ENCODE results near the gene TMEM167B.

The TMEM167B gene

DNA sequence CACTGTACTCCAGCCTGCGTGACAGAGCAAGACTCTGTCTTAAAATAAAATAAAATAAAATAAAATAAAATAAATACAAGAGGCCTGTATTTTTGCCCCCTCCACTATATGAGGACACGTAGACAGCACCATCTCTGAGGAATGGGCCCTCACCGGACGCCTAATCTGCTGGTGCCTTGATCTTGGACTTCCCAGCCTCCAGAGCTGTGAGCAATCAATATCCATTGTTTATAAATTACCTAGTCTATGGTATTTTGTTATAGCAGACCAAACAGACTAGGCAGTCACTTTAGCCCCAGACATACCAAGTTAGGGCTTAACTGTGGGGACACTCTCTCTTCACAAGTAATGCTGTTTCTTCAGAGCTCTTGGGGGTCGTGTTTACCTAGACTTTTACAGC, 29.8 kb downstream of the TMEM167B start:
- no peak overlapping the region for H3K4me3 ChIP-seq (ENCODE audit: low read depth, low read length)

DNA sequence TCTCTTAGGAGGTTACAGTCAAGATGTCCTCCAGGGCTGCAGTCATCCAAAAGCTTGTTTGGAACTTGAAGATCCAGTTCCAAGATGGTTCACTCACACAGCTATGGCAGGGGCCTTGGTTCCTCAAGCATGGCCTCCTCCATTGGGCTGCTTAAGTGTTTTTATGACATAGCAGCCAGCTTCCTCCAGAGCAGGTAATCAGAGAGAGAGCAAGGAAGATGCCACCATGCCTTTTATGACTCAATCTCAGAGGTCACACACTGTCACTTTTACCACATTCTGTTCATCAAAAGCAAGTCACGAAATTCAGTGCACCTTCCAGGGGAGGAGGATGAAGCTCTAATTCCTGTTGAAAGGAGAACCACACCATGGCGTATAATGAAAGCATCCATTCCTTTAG, 40.5 kb downstream of the TMEM167B start:
- H3K4me3 ChIP-seq (ENCODE audit: low read depth, low read length), result no peak overlapping the region
- TF ChIP-seq, protein P1, sequence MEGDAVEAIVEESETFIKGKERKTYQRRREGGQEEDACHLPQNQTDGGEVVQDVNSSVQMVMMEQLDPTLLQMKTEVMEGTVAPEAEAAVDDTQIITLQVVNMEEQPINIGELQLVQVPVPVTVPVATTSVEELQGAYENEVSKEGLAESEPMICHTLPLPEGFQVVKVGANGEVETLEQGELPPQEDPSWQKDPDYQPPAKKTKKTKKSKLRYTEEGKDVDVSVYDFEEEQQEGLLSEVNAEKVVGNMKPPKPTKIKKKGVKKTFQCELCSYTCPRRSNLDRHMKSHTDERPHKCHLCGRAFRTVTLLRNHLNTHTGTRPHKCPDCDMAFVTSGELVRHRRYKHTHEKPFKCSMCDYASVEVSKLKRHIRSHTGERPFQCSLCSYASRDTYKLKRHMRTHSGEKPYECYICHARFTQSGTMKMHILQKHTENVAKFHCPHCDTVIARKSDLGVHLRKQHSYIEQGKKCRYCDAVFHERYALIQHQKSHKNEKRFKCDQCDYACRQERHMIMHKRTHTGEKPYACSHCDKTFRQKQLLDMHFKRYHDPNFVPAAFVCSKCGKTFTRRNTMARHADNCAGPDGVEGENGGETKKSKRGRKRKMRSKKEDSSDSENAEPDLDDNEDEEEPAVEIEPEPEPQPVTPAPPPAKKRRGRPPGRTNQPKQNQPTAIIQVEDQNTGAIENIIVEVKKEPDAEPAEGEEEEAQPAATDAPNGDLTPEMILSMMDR (IDR thresholded peaks at IDR 0.05; ENCODE audit: low read depth, low read length, missing control alignments), result no peak
- no peak for DNase-seq (ENCODE audit: low read depth)

More for the DNA sequence above, 29.8 kb downstream of the TMEM167B start:
- TF ChIP-seq, protein P1 (IDR thresholded peaks at IDR 0.05; ENCODE audit: low read depth, low read length, missing control alignments), result no peak
- no peak for DNase-seq (ENCODE audit: low read depth)

GRCh38 chr1:109131800-109132199, 41.2 kb downstream of the TMEM167B start:
- TF ChIP-seq, protein P1 (IDR thresholded peaks at IDR 0.05; ENCODE audit: low read depth, low read length, missing control alignments), result no peak
- DNase-seq (ENCODE audit: low read depth), result no peak
- no peak overlapping the region for H3K4me3 ChIP-seq (ENCODE audit: low read depth, low read length)

DNA sequence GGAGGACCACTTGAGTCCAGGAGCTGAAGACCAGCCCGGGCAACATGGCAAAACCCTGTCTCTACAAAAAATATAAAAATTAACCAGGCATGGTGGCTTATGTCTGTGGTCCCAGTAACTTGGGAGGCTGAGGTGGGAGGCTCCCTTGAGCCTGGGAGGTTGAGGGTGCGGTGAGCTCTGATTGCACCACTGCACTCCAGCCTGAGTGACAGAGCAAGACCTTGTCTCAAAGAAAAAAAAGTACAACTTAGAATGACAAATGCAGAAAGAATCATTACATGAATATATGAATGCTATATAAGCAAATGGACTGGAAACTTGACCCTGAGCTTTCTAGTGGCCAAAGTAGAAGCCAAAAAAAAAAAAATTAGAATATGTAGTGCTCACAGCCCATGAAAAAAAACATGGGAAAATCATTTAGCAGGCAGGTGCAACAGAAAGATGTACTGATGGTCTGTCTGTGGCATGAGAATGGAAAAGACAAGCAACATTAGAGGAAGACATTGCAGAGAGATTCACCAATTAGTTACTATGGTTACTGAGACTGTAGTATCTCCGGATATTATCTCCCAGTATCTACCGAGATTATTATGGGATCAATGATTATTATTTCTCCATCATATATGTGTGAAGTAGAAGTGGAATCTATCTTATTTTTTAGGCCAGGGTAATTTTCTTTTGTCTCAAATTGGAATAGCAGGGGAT, 42.6 kb downstream of the TMEM167B start:
- no peak overlapping the region for H3K4me3 ChIP-seq (ENCODE audit: low read depth, low read length)
- no peak for DNase-seq (ENCODE audit: low read depth)
- TF ChIP-seq, protein P1 (IDR thresholded peaks at IDR 0.05; ENCODE audit: low read depth, low read length, missing control alignments), result no peak

DNA sequence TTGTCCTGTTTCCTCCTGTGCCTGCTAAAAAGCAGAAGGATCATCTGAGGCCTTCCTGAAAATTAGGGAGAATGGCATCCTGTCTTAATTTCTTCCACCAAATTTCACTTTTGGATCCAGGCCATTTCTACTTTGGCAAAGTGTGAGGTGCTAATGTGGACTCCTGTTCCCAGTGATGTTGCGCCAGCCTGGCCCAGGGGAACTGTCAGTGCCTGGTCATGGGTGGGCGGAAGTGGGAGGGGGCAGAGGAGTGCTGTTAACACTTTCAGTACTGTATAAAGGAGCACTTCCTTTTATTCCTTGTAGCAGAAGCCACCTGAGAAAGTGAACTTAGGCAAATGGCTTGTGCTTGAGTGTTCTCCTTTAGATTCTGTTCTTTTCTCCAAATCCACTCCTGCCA, 43.3 kb downstream of the TMEM167B start:
- DNase-seq (ENCODE audit: low read depth), result no peak
- no peak overlapping the region for H3K4me3 ChIP-seq (ENCODE audit: low read depth, low read length)

DNA sequence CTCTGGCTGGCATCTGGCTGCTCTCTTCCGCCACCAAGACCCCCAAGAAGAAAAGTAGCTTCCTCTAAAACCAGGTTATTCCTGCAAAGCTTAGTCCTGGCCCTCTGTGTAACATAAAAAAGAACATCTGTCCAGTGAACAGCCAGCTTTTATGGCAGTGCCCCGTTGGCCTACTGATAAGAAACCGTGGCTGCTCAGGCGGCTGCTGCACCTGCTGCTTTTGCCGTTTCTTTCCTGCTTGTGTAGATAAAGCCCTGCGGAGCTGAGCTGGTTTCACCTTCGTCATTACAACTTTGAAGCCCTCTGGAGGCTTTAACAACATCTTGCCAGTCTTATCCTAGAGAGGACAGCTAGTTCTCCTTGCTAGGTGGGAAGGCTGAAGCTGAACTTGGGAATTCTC, 43.9 kb downstream of the TMEM167B start:
- TF ChIP-seq, protein P1 (IDR thresholded peaks at IDR 0.05; ENCODE audit: low read depth, low read length, missing control alignments), result no peak
- H3K4me3 ChIP-seq (ENCODE audit: low read depth, low read length), result no peak overlapping the region
- DNase-seq (ENCODE audit: low read depth), result no peak

More for the DNA sequence above, 43.3 kb downstream of the TMEM167B start:
- TF ChIP-seq, protein P1 (IDR thresholded peaks at IDR 0.05; ENCODE audit: low read depth, low read length, missing control alignments), result no peak

GRCh38 chr1:109135940-109136339, 45.4 kb downstream of the TMEM167B start:
- TF ChIP-seq, protein P1 (IDR thresholded peaks at IDR 0.05; ENCODE audit: low read depth, low read length, missing control alignments), result no peak
- no peak for DNase-seq (ENCODE audit: low read depth)
- H3K4me3 ChIP-seq (ENCODE audit: low read depth, low read length), result no peak overlapping the region

Data from GM12864 (cell line).